ENCODE results near the gene LMO1.

Gene LMO1

GRCh38 chr11:8204596-8204995, 59.1 kb downstream of the LMO1 start:
- Histone ChIP-seq H3K4me3 (replicated peaks; ENCODE audit: low read depth, low read length) (no peak overlapping the region), H3K36me3 (ENCODE audit: control insufficient read depth, insufficient read depth, low read length) (no peaks in the 10 kb centered on the region), H3K27me3 (replicated peaks; ENCODE audit: control insufficient read depth, insufficient read depth, low read length) (no peaks in the 10 kb centered on the region; the same call in 1 of the 2 replicates)
- TF ChIP-seq CTCF (IDR thresholded peaks at IDR 0.05; ENCODE audit: insufficient read depth, low read length, poor library complexity, severe bottlenecking) = no peak
- DNase-seq (ENCODE audit: extremely low read depth, insufficient read length) = no peak

GRCh38 chr11:8204025-8204424, 59.7 kb downstream of the LMO1 start:
- no peaks in the 10 kb centered on the region; the same call in 1 of the 2 replicates for H3K27me3 ChIP-seq (replicated peaks; ENCODE audit: control insufficient read depth, insufficient read depth, low read length)
- TF ChIP-seq CTCF (IDR thresholded peaks at IDR 0.05; ENCODE audit: insufficient read depth, low read length, poor library complexity, severe bottlenecking) = no peak
- no peak overlapping the region for H3K4me3 ChIP-seq (replicated peaks; ENCODE audit: low read depth, low read length)

GRCh38 chr11:8203414-8203715, 60.3 kb downstream of the LMO1 start:
- no peaks in the 10 kb centered on the region; the same call in 1 of the 2 replicates for H3K27me3 ChIP-seq (replicated peaks; ENCODE audit: control insufficient read depth, insufficient read depth, low read length)
- TF ChIP-seq CTCF (IDR thresholded peaks at IDR 0.05; ENCODE audit: insufficient read depth, low read length, poor library complexity, severe bottlenecking) = no peak
- H3K36me3 ChIP-seq (ENCODE audit: control insufficient read depth, insufficient read depth, low read length) = no peaks in the 10 kb centered on the region
- H3K4me3 ChIP-seq (replicated peaks; ENCODE audit: low read depth, low read length) = no peak overlapping the region
- DNase-seq (ENCODE audit: extremely low read depth, insufficient read length) = no peak

More at GRCh38 chr11:8204025-8204424, 59.7 kb downstream of the LMO1 start:
- DNase-seq (ENCODE audit: extremely low read depth, insufficient read length) = no peak
- no peaks in the 10 kb centered on the region for H3K36me3 ChIP-seq (ENCODE audit: control insufficient read depth, insufficient read depth, low read length)

- Histone ChIP-seq H3K36me3 (ENCODE audit: control insufficient read depth, insufficient read depth, low read length) (no peaks in the 10 kb centered on the region), H3K4me3 (replicated peaks; ENCODE audit: low read depth, low read length) (no peak overlapping the region), H3K27me3 (replicated peaks; ENCODE audit: control insufficient read depth, insufficient read depth, low read length) (peaks cover 1% of the 10 kb centered on the region; the same call in 1 of the 2 replicates)
- no peak for DNase-seq (ENCODE audit: extremely low read depth, insufficient read length)
- no peak for TF ChIP-seq CTCF (IDR thresholded peaks at IDR 0.05; ENCODE audit: insufficient read depth, low read length, poor library complexity, severe bottlenecking)
Measured at GRCh38 chr11:8202516-8203413, 60.9 kb downstream of the LMO1 start.

GRCh38 chr11:8201644-8202365, 61.9 kb downstream of the LMO1 start:
- no peak for DNase-seq (ENCODE audit: extremely low read depth, insufficient read length)
- H3K27me3 ChIP-seq (replicated peaks; ENCODE audit: control insufficient read depth, insufficient read depth, low read length) = peaks cover 1% of the 10 kb centered on the region; the same call in 1 of the 2 replicates
- H3K36me3 ChIP-seq (ENCODE audit: control insufficient read depth, insufficient read depth, low read length) = no peaks in the 10 kb centered on the region
- TF ChIP-seq CTCF (IDR thresholded peaks at IDR 0.05; ENCODE audit: insufficient read depth, low read length, poor library complexity, severe bottlenecking) = no peak
- H3K4me3 ChIP-seq (replicated peaks; ENCODE audit: low read depth, low read length) = no peak overlapping the region
